HG03521 (cell line): ENCODE data around the gene ZMYND10.

ENCODE experiments used
- ATAC-seq: cut with Tn5 transposase; IDR thresholded peaks from one replicate; pipeline ENCODE4 v1.9.1; 2021; ENCODE audit warnings: mild to moderate bottlenecking, moderate library complexity; ENCODE audit not compliant: unreplicated experiment

ZMYND10 gene

DNA sequence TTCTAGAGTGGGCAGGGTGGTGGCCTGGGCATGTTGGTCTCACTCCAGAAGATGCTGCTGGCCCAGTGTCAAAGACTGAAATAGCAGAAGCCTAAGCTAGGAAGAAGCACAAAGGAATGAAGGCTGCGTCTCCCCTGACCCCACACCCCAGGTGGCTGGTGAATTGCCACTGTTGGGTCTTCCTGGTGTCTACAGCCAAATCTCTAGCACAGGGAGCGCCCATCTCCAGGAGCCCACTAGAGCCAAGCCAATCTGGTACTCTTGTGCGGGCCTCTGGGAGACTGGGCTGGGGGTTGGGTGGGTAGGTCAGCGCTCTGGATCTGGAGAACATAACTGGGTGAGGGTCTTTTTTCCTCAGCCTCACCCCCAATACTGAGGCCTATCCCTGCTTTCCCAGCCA lies 18.4 kb downstream of the ZMYND10 start:
- ATAC-seq: no peak

DNA sequence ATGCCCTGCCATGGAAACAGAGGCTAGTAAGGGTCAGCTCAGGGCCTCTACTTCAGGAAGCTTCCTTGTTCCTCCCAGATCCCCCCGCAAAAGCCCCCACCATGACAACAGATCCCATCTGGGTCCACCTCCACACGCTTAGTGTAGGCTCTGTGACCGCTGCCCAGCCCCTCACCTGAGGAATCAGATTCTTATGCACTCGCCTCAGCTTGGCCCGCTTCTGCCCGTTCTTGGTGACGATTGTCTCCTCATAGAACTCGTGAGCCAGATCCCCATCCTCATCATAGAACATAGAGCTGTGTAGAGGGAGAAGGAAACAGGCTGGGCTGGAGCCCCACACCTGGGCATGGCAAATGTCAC lies 19.4 kb downstream of the ZMYND10 start:
- ATAC-seq: no peak

DNA sequence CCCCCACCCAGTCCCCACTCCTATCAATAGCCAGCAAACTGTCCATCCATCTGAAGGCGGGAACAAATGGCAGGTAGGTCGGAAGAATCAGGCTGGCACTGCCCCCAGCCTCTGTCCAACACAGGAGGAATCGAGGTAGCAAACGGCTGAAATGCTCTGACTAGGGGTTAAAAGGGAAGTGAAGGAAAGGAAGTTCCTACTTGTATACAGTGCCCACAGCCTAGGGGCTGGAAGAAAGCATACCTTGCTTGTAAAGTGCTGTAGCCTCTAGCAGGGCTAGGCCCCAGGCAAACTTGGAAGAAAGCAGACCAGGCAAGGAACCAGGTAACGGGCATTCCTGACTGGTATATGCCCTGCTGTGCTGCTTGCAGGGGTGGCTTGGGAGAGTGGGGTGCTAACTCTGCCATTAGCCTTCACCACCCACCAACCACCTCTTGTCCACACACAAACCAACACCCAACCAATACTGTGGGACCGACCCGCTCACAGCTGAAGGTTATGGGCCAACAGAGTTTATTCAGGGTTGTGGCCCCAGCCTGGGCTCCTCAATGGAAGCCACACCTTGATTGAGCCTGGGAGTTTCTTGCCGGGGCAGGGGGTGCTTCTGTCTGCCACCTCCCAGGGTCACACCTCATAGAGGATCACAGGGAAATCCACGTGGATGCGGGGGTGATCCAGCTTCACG lies 19.9 kb downstream of the ZMYND10 start:
- ATAC-seq: no peak

DNA sequence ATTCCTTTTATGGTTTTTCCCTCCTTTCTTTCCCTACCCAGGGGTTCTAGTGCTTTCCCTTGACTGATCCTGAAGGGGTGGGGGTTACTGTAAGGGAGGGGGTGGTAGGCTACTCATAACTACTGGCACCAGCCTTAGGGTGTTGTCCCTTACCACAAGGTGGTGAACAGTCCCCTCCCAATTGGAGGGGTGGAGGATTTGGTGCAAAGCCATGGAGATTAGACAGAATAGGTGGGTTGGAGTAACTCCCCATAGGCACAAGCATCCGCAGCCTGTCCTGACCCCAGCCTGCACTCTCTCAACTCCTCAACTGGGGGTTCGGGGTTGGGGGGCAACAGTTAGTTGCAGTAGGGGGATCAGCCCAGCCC lies 20.4 kb downstream of the ZMYND10 start:
- ATAC-seq: no peak

DNA sequence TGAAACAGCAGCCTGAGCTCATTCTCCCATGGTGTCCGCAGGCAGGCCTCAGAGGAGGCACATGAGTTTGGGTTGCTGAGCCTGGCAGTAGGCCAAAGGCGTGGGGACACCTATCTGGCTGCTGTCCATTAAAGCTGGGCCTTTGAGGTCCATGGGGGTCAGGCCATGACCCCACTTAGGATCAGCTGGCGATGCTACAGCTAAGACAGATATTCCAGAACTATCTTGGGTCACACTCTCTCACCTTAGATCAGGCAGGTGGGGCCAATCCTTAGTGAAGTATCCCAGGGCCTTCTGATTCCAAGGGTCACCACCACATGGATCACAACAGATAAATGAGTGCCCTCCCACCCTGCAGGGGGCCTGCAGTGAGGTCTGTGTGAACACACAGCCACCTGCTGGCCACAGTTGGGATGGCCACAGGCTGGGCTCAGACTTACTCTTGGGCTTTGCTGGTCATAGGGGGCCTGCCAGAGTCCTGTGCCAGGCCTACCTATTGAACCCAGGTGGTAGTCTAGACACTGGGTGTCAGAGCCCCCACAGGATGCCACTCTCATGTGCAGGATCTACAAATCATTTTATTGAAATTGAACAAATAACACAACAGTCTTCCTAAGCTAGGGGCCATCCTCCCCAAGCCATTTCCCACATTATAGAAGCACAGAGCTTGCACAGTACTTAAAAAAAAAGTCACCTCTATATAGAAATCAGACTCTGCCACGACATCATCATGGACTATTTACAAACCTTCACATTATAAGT lies 21.0 kb downstream of the ZMYND10 start:
- ATAC-seq: no peak

DNA sequence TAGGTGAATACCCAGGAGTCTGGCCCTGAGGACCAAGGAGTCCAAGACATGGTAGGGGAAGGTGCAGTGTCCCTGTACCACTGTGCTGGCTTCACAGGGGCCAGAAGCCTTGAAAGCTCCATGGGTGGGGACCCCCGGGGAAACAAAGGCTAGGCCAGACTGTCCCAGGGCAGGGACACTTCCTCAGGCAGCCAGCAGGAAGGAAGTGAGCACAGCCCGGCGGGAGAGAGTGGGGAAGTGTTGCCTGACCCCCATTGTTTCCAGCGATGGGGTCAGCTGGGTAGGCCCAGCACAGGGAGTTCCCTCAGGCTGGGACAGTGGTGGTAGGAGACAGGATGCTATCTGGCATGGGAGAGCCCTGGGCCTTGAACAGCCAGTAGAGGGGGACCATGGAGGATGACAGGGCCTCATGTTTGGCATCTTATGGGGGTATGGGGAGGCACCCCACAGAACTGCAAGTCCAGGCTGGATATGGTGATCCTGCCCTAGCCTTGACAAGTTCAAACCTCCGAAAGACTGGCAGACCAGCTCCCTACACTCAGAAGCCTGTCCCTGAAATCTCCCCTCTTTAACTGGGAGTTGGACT lies 21.8 kb downstream of the ZMYND10 start:
- ATAC-seq: no peak

DNA sequence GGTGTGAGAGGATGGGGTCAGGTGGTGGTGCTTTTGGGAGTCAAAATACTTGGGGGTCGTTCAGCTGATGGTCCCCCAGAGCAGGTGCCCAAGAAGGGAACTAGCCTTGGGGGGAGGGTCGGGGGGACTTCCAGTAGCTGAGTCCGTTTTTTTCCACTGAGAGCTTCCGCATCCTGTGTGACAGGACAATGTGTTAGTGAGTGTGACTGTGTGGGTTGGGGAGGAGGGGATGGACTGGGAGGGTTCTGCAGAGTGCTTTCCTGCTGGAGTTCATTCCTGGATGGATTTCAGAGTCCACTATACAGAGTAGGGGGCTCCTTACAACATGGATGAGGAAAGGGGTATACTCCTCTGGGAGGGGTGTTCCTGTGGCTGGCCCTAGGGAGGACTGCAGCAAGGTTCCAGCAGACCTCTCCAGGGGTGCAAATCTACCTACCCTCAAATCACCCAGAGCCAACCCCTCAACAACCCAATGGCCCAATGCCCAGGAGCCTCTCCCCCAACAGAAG lies 22.4 kb downstream of the ZMYND10 start:
- no peak for ATAC-seq

DNA sequence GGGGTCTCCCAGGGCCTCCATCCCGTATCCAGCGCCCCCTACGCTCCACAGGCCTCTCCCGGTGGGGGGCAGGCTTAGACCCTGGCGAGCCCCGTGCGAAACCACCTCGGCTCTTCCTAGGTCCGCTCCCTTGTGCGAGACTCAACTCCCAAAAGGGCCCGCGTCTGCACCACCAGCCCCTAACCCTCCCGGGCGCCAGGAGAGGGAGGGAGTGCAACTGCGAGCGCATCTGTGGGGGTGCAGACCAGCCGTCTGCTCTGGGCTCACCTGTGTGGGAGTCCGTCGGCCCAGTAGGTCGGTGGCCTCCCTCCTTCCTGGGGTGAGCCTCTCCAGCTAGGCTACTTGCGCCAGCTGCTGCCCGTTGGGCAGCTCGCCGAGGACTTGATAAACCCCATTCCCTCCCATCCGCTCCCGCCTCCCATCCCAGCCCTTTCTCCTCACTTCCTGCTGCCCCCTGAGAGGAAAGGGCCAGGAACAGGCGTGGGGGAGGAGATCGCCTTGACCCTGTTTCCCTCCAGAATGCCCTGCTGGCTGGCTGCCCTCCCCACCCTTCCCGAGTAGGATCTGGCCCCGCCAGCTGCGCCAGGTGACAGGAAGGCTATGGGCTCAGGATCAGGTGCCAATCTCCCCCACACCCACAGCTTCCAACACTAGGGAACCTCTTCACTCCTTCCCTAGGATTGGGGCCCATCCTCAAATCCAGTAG lies 23.0 kb downstream of the ZMYND10 start, which contains the start of gene HYAL2:
TSS of gene HYAL2 (minus strand) at position 360 of the 706 bp plus-strand sequence. CDS start 2,256 bp downstream, outside the sequence.
- no peak for ATAC-seq

DNA sequence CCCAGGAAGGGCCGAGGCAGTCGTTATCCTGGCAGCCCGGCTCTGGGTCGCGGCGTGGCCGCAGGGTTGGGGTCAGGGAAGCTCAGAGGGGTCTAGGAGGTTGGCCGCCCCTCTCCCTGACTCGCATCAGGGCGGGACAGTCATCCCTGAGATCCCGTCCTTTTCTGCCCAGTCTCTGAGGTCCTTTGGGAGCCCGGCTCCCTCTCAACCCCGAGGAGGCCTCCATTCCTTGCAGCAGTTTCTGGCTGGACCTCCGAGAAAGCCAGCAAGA lies 23.5 kb downstream of the ZMYND10 start:
- ATAC-seq: no peak

DNA sequence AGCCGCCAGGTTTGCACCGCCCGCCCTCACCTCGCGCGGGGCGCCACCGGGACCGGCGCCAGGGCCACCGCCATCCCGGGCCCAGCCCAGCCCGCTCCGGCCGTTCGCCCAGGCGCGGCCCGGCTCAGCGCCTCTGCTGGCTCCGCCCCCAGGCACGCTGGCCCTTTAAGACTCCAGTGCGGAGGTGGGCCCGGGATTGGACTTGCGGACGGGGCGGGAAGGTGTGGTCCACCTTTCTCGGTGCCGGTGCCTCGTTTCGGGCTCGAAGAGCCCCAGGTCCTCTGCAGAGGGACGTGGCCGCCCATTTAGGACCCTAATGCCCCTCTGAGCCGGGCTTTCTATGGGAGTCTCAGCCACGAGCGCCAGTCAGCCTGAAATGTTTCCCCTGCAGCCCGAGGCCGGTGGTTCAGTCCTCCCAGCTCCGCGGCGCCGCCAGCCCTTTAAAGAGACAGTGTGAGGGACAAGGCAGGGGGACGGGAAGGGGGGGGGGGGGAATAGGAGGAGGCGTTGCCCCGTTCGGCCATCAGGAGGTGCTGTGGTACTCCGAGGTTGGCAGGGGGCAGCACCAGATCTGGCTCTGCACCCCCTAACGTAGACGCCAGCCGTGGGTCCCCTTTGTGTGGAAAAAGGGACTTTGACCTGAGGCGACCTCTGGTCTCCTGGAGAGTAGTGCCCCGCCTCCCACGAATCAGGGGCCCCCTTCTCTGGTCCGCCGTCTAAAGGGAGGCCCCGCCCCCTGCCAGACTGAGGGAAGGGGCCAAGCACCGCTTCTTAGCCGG lies 24.0 kb downstream of the ZMYND10 start:
- peak; percentile 75 for ATAC-seq

DNA sequence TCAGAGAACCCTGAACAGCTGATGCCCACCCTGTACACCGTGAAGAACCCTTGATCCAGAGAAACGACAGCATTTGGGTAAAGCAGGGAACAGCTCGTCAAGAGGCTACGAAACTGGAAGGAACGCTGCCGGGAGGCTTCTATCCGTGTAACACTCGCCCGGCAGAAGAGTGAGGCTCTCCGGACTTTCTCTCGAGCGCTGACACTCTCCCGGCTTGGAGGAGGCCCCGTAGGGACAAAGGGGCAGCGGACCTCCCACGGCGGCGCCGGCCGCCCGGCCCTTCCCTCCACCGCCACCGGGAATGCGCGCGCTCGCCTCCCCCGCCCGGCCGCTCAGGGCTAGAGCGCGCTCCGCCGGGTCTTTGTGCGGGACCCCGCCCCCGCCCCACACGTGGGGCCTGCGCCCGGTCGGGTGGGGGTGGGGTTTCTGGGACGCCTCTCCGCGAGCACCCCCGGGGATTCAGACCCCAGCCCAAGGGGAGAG lies 24.6 kb downstream of the ZMYND10 start:
- ATAC-seq: peak; percentile 41

DNA sequence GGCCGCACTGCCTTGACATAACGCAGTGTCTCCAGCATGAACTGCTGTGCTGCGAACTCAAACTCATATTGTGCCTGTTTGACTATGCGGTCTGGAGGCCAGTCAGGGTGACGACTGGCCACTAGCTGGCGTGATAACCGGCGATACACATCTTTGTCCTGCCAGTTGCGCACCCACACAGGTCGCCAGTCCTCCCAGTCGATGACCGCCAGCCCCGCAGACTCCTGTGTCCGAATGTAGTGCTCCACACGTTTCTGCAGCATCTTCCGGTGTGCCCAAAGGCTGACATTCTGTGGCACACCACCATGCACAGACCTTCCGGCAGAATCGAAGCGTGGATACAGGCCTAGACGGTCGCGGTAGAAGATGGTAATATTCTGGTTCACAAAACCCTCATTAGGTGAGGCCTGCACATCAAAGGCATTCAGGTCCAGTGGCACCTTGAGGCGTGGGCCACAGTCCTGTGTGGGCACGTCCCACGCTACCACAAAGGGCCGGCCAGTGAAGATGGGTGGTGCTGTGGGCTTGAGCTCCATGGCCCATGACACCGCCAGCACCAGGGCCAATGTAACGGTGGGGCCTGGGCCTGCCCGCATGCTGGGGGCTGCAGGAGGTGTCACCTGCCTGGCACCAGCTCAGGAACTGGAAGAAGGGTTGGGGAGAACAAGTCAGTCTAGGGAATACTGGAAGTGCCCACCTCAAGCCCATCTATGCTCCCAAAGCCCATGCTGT lies 25.5 kb downstream of the ZMYND10 start:
- ATAC-seq: no peak

DNA sequence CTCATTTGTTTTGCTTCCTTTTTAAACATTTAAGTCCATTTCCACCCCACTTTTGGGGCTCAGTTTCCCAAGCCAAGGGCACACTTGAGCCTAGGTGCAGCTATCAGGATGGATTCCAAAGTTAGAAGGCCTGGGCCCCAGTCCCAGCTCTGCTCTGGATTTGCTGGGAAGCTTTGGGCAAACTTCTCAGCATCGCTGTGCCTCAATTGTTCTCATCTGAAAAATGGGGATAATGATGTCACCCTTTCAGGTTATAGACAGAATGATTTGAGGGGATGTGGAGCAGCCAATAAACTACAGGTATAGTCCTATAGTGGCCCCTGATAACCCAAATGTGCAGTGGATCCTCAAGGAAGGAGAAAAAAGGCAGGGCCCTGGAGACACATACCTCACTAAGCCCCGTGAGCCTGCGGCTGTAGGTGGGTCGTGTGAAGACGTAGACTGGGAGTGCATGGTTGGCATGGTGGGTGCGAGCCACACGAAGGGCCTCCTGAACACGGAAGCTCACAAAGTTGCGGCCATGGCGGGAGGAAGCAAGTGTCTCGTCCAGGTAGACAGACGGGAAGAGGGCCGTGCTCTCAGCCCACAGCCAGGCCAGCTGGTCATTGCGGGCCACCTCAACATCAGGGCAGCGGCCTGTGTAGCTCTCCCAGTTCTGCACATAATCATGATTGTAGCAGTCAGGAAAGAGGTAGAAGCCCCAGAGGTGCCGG lies 26.2 kb downstream of the ZMYND10 start:
- no peak for ATAC-seq

DNA sequence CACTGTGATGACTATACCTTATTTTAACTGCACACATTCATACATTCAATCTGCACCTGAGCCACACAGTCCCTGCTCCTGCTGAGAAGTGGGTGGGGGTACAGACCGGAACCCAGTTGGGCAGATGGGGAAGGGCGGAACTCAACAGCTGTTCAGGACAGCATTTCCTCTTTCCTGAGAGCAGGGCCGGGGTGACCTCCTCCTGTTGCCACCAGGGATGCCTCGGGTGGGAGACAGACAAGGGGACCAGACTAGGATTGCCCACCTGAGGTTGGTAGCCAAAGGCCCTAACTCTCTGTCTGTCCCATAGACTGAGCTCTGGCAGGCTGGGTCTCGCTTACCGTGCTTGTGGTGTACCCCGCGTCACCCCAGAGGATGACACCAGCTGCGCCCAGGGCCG lies 26.9 kb downstream of the ZMYND10 start:
- ATAC-seq: no peak

DNA sequence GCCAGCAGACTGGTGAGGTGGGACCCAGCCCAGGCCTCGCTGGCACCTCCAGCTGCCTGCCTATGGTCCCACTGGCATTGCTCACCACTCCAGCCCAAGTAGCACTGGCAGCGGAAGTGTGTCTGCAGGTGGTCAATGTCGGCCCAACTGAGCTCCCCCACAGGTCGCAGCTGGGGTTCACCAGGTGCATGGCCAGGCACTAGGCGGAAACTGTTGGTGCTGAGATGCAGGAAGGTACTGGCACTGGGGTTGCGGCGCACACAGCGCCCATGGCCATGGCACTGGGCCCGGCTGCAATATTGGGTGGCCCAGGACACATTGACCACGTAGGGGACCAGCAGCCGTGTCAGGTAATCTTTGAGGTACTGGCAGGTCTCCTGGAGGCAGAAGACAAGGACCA lies 27.4 kb downstream of the ZMYND10 start:
- ATAC-seq: no peak

DNA sequence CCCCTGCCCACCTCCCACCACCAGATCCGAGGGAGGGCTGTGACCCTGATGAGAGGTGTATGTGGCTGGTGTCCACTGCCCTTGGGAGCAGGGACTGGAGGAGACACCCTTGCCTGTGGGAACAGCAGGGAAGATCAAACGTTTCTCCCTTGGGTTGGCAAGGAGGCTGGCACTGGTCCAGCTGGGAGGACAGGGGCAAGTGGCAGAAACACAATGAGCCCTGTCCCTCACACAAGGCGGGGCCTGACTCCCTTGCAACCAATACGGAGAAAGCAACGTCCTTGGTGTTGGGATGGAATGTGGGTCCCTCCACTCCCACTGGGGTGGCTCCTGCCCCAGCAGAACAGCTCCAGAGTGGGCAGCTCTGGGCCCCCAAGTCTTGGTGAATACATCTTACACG lies 28.2 kb downstream of the ZMYND10 start:
- ATAC-seq: no peak

DNA sequence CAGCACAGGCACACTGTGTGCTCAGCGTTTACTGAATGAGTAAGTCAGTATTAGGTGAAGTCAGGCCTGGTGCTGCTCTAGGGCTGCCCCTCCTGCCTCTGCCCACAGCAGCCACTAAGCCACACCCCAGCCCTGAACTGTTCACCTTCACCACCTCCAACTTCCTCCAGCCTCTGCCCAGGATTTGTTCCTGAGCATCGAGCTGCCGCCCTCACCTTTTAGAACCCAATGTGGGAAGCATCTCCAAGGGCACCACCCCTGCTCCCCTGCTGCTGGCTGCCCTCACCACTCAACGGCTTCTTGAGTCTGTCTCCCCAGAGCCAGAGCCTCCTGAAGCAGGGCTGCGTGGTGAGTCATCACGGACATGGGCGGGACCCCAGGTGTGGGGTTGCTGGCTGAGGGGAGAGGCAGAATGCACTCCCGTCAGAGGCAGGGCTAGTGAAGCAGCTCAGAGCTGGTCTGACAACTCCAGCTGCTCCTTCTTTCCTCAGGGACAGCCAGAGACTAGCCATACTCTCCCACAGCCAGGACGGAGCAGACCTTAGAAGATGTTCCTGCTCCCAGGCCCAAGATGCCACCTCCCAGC lies 28.8 kb downstream of the ZMYND10 start:
- ATAC-seq: no peak

DNA sequence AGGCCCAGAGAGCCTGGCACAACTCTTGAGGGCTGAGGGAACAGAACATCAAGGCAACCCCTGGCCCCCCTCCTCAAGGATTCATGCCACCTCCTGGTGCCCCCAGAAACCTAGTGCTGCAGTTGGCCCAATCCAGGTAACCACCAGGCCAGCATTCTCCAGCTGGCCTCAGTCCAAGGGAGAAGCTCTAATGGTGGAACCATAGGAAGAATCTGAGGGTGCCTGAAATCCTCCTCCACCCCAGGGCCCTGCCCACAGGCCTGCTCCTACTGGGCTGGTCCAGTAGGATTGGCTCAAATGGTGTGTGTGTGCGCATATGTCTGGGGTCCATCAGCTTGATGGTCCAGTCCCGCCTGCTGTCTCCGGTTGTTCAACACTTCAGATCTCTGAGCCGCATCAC lies 30.7 kb downstream of the ZMYND10 start:
- ATAC-seq: no peak

DNA sequence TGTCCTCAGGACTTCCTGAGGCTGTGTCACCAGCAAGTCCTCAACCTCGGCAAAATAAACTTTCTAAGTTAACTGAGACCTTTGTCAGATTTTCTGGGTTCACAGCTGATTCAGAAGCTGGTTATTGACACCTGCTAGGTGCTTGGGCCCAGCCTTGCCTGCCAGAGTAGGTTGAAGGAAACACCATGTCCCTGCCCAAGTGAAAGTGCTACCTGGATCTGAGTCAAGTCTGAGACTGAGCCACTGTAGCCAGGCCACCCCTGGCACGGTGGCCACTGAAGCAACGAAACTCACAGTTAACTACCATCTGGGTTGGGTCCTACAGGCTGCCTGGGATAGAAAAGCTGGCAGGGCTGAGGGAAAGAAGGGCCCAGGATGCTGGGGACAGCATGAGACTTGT lies 31.2 kb downstream of the ZMYND10 start:
- no peak for ATAC-seq
